Fibroblast of pulmonary artery (primary cell): ENCODE results near the gene COL4A1.

Experiments used
- DNase-seq: peaks from one replicate; pipeline ENCODE4 v3.0.0-alpha.2; 2010; ENCODE audit warnings: low read depth
- H3K4me3 ChIP-seq: replicated peaks from 2 replicates; pipeline ENCODE4 v1.5.1; 2011; ENCODE audit warnings: low read depth, mild to moderate bottlenecking, control low read depth, low read length, moderate library complexity
- TF ChIP-seq, protein P1 (sequence below): IDR thresholded peaks from 2 replicates; pipeline ENCODE4 v1.5.1; 2011; ENCODE audit warnings: mild to moderate bottlenecking, control low read depth, low read length, inconsistent platforms; ENCODE audit errors: missing control alignments

The COL4A1 gene

DNA sequence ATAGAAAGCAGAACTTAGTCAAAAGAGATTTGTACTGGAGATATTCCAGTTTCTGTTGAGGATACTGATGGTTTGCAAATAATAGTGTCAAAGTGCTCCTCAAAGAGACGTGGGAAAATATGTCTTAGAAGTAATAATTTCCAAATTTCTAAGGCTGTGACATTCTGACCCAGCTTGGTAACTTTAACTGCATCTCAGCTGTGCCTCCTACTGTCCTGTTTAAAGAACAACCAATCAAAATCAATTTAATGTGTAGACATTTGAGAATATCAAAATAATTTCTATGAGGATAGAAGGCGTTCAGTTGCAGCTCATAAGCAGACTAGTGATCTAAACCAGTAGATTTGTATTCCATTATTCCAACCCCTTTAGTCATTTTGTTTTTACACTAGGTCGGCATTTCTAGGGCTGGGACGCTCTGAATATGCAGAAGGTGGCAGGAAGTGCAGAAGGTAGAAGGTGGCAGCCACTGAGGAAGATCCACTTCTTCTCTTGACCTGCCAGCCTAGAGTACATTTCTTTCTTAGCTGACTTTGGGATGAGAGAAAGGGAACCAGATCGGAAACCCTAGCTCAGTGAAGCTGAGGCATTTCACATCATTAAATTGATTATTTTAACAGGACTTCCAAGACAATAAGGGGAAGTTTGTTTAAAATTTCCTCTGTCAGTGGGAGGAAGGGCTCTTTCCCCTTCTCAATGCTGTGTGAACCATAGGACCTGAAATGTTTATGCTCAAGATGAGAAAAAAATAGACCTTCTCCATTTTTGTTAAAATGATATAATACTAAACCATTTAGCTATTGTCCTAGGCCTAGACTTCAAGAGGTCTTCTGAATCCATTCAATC, 67.5 kb downstream of the COL4A1 start:
- TF ChIP-seq, protein P1, sequence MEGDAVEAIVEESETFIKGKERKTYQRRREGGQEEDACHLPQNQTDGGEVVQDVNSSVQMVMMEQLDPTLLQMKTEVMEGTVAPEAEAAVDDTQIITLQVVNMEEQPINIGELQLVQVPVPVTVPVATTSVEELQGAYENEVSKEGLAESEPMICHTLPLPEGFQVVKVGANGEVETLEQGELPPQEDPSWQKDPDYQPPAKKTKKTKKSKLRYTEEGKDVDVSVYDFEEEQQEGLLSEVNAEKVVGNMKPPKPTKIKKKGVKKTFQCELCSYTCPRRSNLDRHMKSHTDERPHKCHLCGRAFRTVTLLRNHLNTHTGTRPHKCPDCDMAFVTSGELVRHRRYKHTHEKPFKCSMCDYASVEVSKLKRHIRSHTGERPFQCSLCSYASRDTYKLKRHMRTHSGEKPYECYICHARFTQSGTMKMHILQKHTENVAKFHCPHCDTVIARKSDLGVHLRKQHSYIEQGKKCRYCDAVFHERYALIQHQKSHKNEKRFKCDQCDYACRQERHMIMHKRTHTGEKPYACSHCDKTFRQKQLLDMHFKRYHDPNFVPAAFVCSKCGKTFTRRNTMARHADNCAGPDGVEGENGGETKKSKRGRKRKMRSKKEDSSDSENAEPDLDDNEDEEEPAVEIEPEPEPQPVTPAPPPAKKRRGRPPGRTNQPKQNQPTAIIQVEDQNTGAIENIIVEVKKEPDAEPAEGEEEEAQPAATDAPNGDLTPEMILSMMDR, result peak; percentile 20
- no peak overlapping the region for H3K4me3 ChIP-seq
- no peak for DNase-seq

- TF ChIP-seq, protein P1, result no peak
- DNase-seq, result no peak
Observed at GRCh38 chr13:110238818-110239195, 68.2 kb downstream of the COL4A1 start.

DNA sequence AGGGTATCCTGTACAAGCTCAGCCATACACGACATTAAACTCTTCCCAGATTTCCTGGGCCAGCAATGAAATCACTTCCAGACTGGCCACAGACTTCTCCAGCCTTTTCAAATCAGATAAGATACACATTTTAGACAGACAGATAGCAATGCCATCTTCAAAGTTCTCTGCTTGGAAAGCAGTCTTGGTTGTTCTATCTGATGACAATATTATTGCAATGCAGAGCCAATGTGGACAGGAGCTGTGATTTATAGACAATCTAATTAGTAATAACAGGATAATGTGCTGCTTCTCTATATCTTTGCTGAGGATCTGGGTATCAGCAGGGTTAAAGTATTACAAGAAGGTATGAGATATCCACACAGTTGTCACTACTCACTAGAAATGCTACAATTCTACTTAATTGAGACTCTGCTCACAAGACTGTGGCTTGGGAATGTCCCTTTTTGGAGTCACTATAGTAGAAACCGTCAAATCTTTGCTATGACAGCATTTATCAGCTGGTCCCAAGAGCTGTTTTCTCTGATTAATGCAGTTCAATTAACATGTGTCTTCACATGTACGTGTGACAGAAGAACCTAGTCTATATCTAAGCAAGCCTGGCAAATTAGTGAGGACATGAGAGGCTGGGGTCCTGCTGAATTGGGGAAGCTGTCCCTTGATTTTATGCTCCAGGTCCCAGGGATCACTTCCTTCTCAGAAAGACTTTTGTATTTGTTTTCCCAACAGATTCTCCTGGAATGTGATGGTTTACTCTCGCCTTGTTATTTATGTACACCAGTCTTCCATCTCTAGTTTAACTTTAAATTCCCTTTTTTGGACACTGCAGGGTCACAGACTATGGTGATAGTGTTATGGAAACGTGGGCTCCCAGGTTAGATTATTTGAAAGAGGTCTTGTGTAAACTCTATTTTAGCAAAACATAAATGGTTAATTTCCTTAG, 68.8 kb downstream of the COL4A1 start:
- no peak for DNase-seq
- TF ChIP-seq, protein P1, result no peak
- H3K4me3 ChIP-seq, result no peak overlapping the region

More at GRCh38 chr13:110238818-110239195, 68.2 kb downstream of the COL4A1 start:
- no peak overlapping the region for H3K4me3 ChIP-seq

DNA sequence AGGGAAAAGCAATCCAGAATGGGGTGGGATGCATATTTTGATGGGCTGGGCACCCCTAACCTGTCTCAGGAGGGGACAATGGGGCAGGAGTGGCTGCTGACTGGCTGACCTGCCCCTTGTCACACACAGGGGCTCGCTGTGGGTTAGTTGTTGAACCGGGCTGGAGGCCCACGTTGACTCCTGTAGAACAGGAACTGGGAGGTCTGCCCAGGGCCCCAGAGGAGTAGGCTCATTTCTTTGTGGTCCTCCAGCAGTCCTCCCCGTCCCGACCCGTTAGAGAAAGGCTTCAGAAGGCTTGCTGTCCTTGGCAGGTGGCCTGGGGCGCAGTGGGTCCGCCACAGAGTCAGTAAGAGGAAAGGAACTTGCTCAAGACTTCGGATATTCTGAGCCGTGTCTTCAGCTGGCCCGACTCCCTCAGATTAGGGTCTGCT, 70.1 kb downstream of the COL4A1 start:
- TF ChIP-seq, protein P1, result no peak
- H3K4me3 ChIP-seq, result no peak overlapping the region
- no peak for DNase-seq

DNA sequence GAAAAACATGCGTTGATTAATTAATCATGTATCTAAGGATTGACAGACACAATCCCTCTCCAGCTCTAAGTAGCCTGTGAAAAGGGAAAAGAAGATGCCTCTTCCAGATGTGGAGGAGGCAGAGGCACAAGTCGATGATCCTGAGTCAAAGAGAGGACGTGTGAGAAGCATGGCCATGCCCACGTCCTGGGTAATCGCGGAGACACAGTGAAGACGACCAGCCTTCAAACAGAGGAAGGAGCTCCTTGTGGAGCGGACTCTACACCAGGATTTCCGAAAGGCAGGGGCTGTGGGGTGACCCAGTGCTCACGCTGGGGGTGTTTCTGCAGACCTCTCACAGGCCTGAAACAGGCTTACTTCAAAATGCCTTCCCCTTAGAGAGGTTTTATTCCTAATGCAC, 70.5 kb downstream of the COL4A1 start:
- TF ChIP-seq, protein P1, result no peak
- no peak for DNase-seq
- H3K4me3 ChIP-seq, result no peak overlapping the region

DNA sequence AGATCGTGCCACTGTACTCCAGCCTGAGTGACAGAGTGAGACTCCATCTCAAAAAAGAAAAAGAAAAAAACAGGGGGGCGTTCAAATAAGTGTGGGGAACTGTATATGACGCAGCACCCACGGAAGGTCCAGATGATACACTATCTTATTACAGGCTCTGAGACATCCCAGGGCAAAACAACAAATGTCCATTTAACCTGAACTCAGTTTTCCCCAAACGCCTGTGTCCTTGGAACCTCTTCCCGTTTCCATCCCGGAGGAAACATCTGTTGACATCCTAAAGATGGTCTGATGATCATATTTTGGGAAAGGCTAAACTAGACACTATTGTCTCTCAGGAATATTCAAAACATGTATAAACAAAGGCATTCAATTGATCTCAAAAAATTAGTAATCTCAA, 72.4 kb downstream of the COL4A1 start:
- TF ChIP-seq, protein P1, result no peak

More for the DNA sequence above, 72.4 kb downstream of the COL4A1 start:
- no peak overlapping the region for H3K4me3 ChIP-seq
- no peak for DNase-seq
